ENCODE results near the gene CYB561D1.

The CYB561D1 gene

DNA sequence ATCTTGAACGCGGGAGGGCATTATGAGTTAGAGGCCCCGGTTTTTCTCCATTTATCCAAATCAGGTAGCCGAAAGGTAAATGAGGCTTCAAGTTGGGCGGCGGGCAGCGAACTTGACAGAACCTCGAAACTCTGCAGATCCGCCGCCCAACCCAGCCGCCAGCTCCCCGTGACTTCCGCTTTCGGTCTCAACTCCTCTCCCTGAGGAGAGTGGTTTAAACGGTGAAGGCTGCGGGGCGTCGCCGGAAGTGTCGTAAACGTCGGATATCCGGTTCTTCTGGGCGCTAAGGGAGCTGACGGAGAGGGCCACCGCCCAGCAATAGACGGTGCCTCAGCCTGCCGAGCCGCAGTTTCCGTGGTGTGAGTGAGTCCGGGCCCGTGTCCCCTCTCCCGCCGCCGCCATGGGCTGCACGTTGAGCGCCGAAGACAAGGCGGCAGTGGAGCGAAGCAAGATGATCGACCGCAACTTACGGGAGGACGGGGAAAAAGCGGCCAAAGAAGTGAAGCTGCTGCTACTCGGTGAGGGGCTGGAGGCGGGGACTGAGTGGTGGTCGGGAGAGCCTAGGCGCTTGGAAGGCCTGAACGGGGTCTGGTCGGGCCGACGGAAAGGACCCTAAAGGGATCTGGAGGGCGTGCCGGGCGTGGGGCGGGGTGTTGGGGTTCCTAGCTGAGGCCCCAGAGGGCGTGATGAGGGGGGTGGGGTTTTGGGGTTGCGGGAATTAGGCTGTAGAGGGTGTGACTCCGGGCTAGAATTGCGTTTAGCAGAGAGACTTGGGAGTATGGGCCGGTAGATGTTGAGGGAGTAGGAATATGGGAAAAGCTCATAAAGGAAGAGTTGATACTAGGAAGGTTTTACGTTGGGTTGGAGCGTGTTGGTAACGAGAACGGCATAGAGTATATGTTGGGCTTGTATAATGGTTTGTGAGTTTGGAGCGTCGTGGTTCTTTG, 54.7 kb downstream of the CYB561D1 start, which contains the start of gene GNAI3:
Gene GNAI3, plus strand, starts transcription at position 295 of the 947 bp plus-strand sequence. Its CDS starts 106 bp downstream, at position 401.
- POLR2A ChIA-PET (ENCODE audit: low non-redundant PET) = interaction anchor here (0.6 to 1.1 kb wide), 6 partner anchors 10 to 289 kb away, joined by 3 to 4 read pairs (median 3); partner anchors contain the start of gene ATXN7L2
- peak within 1 kb of the TSS; percentile 84 for H3K27ac ChIP-seq
- TF ChIP-seq, protein P1, sequence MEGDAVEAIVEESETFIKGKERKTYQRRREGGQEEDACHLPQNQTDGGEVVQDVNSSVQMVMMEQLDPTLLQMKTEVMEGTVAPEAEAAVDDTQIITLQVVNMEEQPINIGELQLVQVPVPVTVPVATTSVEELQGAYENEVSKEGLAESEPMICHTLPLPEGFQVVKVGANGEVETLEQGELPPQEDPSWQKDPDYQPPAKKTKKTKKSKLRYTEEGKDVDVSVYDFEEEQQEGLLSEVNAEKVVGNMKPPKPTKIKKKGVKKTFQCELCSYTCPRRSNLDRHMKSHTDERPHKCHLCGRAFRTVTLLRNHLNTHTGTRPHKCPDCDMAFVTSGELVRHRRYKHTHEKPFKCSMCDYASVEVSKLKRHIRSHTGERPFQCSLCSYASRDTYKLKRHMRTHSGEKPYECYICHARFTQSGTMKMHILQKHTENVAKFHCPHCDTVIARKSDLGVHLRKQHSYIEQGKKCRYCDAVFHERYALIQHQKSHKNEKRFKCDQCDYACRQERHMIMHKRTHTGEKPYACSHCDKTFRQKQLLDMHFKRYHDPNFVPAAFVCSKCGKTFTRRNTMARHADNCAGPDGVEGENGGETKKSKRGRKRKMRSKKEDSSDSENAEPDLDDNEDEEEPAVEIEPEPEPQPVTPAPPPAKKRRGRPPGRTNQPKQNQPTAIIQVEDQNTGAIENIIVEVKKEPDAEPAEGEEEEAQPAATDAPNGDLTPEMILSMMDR (conservative IDR thresholded peaks at IDR 0.05; ENCODE audit: low read depth) = no peak
- DNase-seq (ENCODE audit: low spot score) = peak; percentile 96
- CTCF ChIA-PET = interaction anchor here (0.5 to 2.3 kb wide), 9 partner anchors 16 to 436 kb away, joined by 3 to 14 read pairs (median 4); partner anchors contain the start of gene AHCYL1

Data from RWPE1 (cell line).